Liver (tissue), 9 donors: ENCODE results near the gene LHPP. TPM values are rescaled to one million over a fixed set of nuclear protein-coding genes. Genes with fewer than 3 reads are reported as not detected.

Experiments
- DNase-seq: peaks from one replicate; pipeline ENCODE4 v3.0.0-alpha.2; 2017; ENCODE audit warnings: low spot score
- H3K27ac ChIP-seq, 2 donors: one replicate each; pipeline ENCODE4 v1.7.0; 2013; ENCODE audit warnings: inconsistent platforms in 2 of 2, low read length in 2 of 2, control low read depth in 1 of 2, low read depth in 1 of 2, mild to moderate bottlenecking in 1 of 2
- H3K27me3 ChIP-seq, 4 donors: one replicate each; pipeline versions ENCODE4 v1.6.1 to v1.7.0; 2013; ENCODE audit warnings: low read length in 3 of 4, inconsistent platforms in 1 of 4, mild to moderate bottlenecking in 1 of 4, moderate library complexity in 1 of 4; ENCODE audit not compliant: control insufficient read depth in 4 of 4, insufficient read depth in 4 of 4
- H3K36me3 ChIP-seq, 4 donors: one replicate each; pipeline versions ENCODE4 v1.6.1 to v1.7.0; 2013; ENCODE audit warnings: low read length in 3 of 4, mild to moderate bottlenecking in 3 of 4, low read depth in 1 of 4, moderate library complexity in 1 of 4; ENCODE audit not compliant: control insufficient read depth in 4 of 4, insufficient read depth in 3 of 4
- H3K4me1 ChIP-seq, 4 donors: one replicate each; pipeline versions ENCODE4 v1.6.1 to v1.7.0; 2013; ENCODE audit warnings: low read length in 3 of 4, mild to moderate bottlenecking in 3 of 4, moderate library complexity in 1 of 4; ENCODE audit not compliant: control insufficient read depth in 4 of 4, insufficient read depth in 4 of 4
- H3K4me3 ChIP-seq, 3 donors: one replicate each; pipeline versions ENCODE4 v1.6.1 to v1.7.0; 2013; ENCODE audit warnings: low read length in 3 of 3, control low read depth in 1 of 3, low read depth in 1 of 3, mild to moderate bottlenecking in 1 of 3
- H3K9ac ChIP-seq, 2 donors: one replicate each; pipeline ENCODE4 v1.7.0; 2013; ENCODE audit warnings: low read length in 2 of 2, mild to moderate bottlenecking in 2 of 2, moderate library complexity in 2 of 2, control low read depth in 1 of 2, low read depth in 1 of 2
- H3K9me3 ChIP-seq, 4 donors: one replicate each; pipeline versions ENCODE4 v1.6.1 to v1.7.0; 2013; ENCODE audit warnings: low read length in 3 of 4; ENCODE audit not compliant: control insufficient read depth in 4 of 4
- EGR1 ChIP-seq, 2 donors: IDR thresholded peaks; 2 replicates each; pipeline ENCODE4 v1.6.1; 2016 to 2018; ENCODE audit warnings: antibody characterized with exemption in 2 of 2, low read depth in 2 of 2
- FOXA2 ChIP-seq: IDR thresholded peaks from 2 replicates; pipeline ENCODE4 v1.6.1; 2016; ENCODE audit warnings: antibody characterized with exemption
- GABPA ChIP-seq, 2 donors: IDR thresholded peaks in 1 of 2; conservative IDR thresholded peaks in 1 of 2; 2 replicates each; pipeline ENCODE4 v1.6.1; 2016; ENCODE audit warnings: antibody characterized with exemption in 2 of 2, mild to moderate bottlenecking in 1 of 2, moderate library complexity in 1 of 2
- HNF4A ChIP-seq, 2 donors: conservative IDR thresholded peaks; 2 replicates each; pipeline ENCODE4 v1.6.1; 2016; ENCODE audit warnings: antibody characterized with exemption in 2 of 2, mild to moderate bottlenecking in 2 of 2
- HNF4G ChIP-seq: IDR thresholded peaks from 2 replicates; pipeline ENCODE4 v1.6.1; 2016; ENCODE audit warnings: antibody characterized with exemption
- JUND ChIP-seq, 2 donors: IDR thresholded peaks; 2 replicates each; pipeline ENCODE4 v1.6.1; 2016; ENCODE audit warnings: antibody characterized with exemption in 2 of 2
- NR2F2 ChIP-seq: IDR thresholded peaks from 2 replicates; pipeline ENCODE4 v1.6.1; 2016; ENCODE audit warnings: antibody characterized with exemption
- RAD21 ChIP-seq, 2 donors: IDR thresholded peaks; 2 replicates each; pipeline ENCODE4 v1.6.1; 2016; ENCODE audit warnings: antibody characterized with exemption in 2 of 2, mild to moderate bottlenecking in 2 of 2
- RXRA ChIP-seq, 2 donors: IDR thresholded peaks; 2 replicates each; pipeline ENCODE4 v1.6.1; 2017 to 2018; ENCODE audit warnings: antibody characterized with exemption in 2 of 2, mild to moderate bottlenecking in 1 of 2
- TAF1 ChIP-seq: conservative IDR thresholded peaks from 2 replicates; pipeline ENCODE4 v1.6.1; 2016; ENCODE audit warnings: antibody characterized with exemption, mild to moderate bottlenecking
- YY1 ChIP-seq: IDR thresholded peaks from 2 replicates; pipeline ENCODE4 v1.6.1; 2016; ENCODE audit warnings: antibody characterized with exemption, mild to moderate bottlenecking
- WGBS: extraction: QIAGEN DNeasy Blood & Tissue Kit; methylation state at CpG from one replicate; pipeline ENCODE4 v1.1.7; 2013; 5-methylcytosine and 5-hydroxymethylcytosine counted together
- polyA plus RNA-seq, 2 donors: library from polyadenylated mRNA; stranded (reverse) in 1 of 2; unstranded in 1 of 2; fragments of 200-250 nt in 1 of 2; fragments of >200 nt in 1 of 2; fragmentation: Nextera tagmentation in 1 of 2; extraction: Ambion mirVana in 1 of 2; gene quantifications; one replicate each; pipeline versions ENCODE4 v1.2.1 to v1.2.3, GENCODE V29; 2013 to 2015
- total RNA-seq, 2 donors: library from RNA; depleted of rRNA; stranded (reverse); fragments of >200 nt; gene quantifications; one replicate each; pipeline ENCODE4 v1.2.3, GENCODE V29; 2014
- TF ChIP-seq, protein P1 (sequence below): IDR thresholded peaks from 2 replicates; pipeline ENCODE4 v1.6.1; 2016; ENCODE audit warnings: antibody characterized with exemption
- TF ChIP-seq, protein P2 (sequence below): IDR thresholded peaks from 2 replicates; pipeline ENCODE4 v1.6.1; 2016; ENCODE audit warnings: antibody characterized with exemption
- TF ChIP-seq, protein P3 (sequence below): IDR thresholded peaks from 2 replicates; pipeline ENCODE4 v1.6.1; 2016; ENCODE audit warnings: antibody characterized with exemption, mild to moderate bottlenecking
- TF ChIP-seq, protein P4 (sequence below): fragments of 150-350 bp; IDR thresholded peaks from 2 replicates; pipeline ENCODE4 v1.5.1; 2017; ENCODE audit warnings: improper control_type of control experiment, low read depth, low read length; ENCODE audit not compliant: missing input control
- TF ChIP-seq, protein P5 (sequence below): IDR thresholded peaks from 2 replicates; pipeline ENCODE4 v1.6.1; 2016; ENCODE audit warnings: antibody characterized with exemption
- donor health status: healthy.
- donor health status: healthy.
- donor health status: healthy.
- donor health status: healthy.
- donor health status: healthy.

Gene LHPP
- total and polyA plus RNA-seq, 4 donors = 15.9 to 39.9 (median 26.2) TPM

DNA sequence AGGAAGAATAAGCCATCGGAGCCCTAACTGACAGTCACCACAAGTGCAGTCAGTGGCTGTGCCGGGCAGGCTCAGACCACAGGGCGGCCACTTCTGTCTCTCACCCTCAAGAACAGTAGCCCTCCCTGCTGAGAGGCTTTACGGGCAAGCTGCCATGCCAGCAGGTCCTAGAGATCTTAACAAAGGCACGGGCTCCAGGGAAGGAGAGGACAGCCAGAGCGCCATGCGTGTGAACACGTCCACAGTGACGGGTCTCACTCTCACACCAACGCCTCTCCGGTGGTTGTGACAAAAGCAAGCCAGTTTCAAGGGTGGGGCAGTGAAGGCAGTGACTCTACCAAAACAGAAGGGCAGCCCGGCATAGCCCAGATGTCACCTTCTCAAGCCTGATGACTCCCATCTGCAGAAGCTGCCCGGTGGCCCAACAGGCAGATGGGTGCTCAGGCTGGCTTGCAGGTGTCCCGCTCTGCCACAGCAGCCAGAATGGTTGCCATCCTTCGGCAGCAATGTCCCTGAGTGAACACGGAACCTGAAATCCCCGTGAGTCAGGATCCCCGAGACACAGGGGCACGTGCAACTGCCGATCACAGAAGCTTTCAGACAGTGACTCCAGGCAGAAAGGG is 180.6 kb downstream of the LHPP start:
- no peaks in the 10 kb centered on the region for H3K27me3 ChIP-seq
- peaks cover 4 to 13% (median 7%) of the 10 kb centered on the region in 4 donors for H3K4me1 ChIP-seq
- no peak for DNase-seq
- TF ChIP-seq RXRA (IDR thresholded peaks at IDR 0.05) (no peak), JUND (IDR thresholded peaks at IDR 0.05) (no peak), HNF4G (no peak), RAD21 (IDR thresholded peaks at IDR 0.05) (no peak), GABPA (IDR thresholded peaks at IDR 0.05 in 1 of 2, conservative IDR thresholded peaks at IDR 0.05 in 1 of 2) (no peak), HNF4A (conservative IDR thresholded peaks at IDR 0.05) (no peak), EGR1 (IDR thresholded peaks at IDR 0.05; ENCODE audit: low read depth in 2 of 2) (no peak), YY1 (no peak), TAF1 (no peak), NR2F2 (no peak), FOXA2 (no peak)
- TF ChIP-seq, protein P1, sequence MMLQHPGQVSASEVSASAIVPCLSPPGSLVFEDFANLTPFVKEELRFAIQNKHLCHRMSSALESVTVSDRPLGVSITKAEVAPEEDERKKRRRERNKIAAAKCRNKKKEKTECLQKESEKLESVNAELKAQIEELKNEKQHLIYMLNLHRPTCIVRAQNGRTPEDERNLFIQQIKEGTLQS = no peak
- TF ChIP-seq, protein P2, sequence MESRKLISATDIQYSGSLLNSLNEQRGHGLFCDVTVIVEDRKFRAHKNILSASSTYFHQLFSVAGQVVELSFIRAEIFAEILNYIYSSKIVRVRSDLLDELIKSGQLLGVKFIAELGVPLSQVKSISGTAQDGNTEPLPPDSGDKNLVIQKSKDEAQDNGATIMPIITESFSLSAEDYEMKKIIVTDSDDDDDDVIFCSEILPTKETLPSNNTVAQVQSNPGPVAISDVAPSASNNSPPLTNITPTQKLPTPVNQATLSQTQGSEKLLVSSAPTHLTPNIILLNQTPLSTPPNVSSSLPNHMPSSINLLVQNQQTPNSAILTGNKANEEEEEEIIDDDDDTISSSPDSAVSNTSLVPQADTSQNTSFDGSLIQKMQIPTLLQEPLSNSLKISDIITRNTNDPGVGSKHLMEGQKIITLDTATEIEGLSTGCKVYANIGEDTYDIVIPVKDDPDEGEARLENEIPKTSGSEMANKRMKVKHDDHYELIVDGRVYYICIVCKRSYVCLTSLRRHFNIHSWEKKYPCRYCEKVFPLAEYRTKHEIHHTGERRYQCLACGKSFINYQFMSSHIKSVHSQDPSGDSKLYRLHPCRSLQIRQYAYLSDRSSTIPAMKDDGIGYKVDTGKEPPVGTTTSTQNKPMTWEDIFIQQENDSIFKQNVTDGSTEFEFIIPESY = no peak
- TF ChIP-seq, protein P3, sequence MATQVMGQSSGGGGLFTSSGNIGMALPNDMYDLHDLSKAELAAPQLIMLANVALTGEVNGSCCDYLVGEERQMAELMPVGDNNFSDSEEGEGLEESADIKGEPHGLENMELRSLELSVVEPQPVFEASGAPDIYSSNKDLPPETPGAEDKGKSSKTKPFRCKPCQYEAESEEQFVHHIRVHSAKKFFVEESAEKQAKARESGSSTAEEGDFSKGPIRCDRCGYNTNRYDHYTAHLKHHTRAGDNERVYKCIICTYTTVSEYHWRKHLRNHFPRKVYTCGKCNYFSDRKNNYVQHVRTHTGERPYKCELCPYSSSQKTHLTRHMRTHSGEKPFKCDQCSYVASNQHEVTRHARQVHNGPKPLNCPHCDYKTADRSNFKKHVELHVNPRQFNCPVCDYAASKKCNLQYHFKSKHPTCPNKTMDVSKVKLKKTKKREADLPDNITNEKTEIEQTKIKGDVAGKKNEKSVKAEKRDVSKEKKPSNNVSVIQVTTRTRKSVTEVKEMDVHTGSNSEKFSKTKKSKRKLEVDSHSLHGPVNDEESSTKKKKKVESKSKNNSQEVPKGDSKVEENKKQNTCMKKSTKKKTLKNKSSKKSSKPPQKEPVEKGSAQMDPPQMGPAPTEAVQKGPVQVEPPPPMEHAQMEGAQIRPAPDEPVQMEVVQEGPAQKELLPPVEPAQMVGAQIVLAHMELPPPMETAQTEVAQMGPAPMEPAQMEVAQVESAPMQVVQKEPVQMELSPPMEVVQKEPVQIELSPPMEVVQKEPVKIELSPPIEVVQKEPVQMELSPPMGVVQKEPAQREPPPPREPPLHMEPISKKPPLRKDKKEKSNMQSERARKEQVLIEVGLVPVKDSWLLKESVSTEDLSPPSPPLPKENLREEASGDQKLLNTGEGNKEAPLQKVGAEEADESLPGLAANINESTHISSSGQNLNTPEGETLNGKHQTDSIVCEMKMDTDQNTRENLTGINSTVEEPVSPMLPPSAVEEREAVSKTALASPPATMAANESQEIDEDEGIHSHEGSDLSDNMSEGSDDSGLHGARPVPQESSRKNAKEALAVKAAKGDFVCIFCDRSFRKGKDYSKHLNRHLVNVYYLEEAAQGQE = no peak
- TF ChIP-seq, protein P4, sequence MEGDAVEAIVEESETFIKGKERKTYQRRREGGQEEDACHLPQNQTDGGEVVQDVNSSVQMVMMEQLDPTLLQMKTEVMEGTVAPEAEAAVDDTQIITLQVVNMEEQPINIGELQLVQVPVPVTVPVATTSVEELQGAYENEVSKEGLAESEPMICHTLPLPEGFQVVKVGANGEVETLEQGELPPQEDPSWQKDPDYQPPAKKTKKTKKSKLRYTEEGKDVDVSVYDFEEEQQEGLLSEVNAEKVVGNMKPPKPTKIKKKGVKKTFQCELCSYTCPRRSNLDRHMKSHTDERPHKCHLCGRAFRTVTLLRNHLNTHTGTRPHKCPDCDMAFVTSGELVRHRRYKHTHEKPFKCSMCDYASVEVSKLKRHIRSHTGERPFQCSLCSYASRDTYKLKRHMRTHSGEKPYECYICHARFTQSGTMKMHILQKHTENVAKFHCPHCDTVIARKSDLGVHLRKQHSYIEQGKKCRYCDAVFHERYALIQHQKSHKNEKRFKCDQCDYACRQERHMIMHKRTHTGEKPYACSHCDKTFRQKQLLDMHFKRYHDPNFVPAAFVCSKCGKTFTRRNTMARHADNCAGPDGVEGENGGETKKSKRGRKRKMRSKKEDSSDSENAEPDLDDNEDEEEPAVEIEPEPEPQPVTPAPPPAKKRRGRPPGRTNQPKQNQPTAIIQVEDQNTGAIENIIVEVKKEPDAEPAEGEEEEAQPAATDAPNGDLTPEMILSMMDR = no peak
- TF ChIP-seq, protein P5, sequence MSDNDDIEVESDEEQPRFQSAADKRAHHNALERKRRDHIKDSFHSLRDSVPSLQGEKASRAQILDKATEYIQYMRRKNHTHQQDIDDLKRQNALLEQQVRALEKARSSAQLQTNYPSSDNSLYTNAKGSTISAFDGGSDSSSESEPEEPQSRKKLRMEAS = no peak
- no peaks in the 10 kb centered on the region for H3K36me3 ChIP-seq
- no peaks in the 10 kb centered on the region for H3K9me3 ChIP-seq
- H3K27ac ChIP-seq = no peak overlapping the region
- H3K4me3 ChIP-seq = no peak overlapping the region
- 95% methylated on average over 20 of the region's 20 CpGs for WGBS
- no peak overlapping the region for H3K9ac ChIP-seq
